ENCODE measurements around the gene PCDHGA7.
"Not testable (repeated sequence)": the region's sequence is repeated elsewhere in the genome, so short reads cannot be mapped to it uniquely, and the experiment has no call there.

The PCDHGA7 gene

GRCh38 chr5:141432726-141433125 is 50.2 kb downstream of the PCDHGA7 start:
- DNase-seq = not testable (repeated sequence)

GRCh38 chr5:141434006-141434405 is 51.5 kb downstream of the PCDHGA7 start:
- no peak for DNase-seq
